OCI-LY7 (cell line): ENCODE results near the gene RSPRY1. TPM values are rescaled to one million over a fixed set of nuclear protein-coding genes. Genes with fewer than 3 reads are reported as not detected.
A peak's percentile ranks its signal among the peaks of the same experiment; 100 is the strongest.

Experiments used
- BruUV-seq: library from RNA; stranded (reverse); fragments of 400-500 nt; replicated peaks from 2 replicates; lab custom pipeline; 2021; lab: Mats Ljungman, UMichigan
- CTCF ChIA-PET: fragments of 300-600 bp; sonication (Branson Sonifier 250); formaldehyde crosslinking; loops from one replicate; lab custom pipeline; 2022; ENCODE audit warnings: antibody characterized with exemption; ENCODE audit not compliant: unreplicated experiment; lab: Charles Lee
- POLR2A ChIA-PET: fragments of 300-600 bp; sonication (Branson Sonifier 250); formaldehyde crosslinking; loops from one replicate; lab custom pipeline; 2022; ENCODE audit warnings: antibody characterized with exemption; lab: Charles Lee
- DNase-seq: peaks from one replicate; pipeline ENCODE4 v3.0.0-alpha.2; 2015; ENCODE audit warnings: low spot score
- H2AFZ ChIP-seq: fragments of 200-600 bp; sonication (generic), shearing (Covaris generic); 2 replicates; pipeline ENCODE4 v1.6.1; 2014; ENCODE audit warnings: mild to moderate bottlenecking, antibody characterized with exemption, low read length, moderate library complexity
- H3K27ac ChIP-seq: fragments of 200-600 bp; sonication (generic); 2 replicates; pipeline ENCODE4 v1.5.1; 2014; ENCODE audit warnings: mixed run types, low read depth, mild to moderate bottlenecking, moderate library complexity, low read length, inconsistent platforms; ENCODE audit not compliant: poor library complexity, severe bottlenecking
- H3K36me3 ChIP-seq: fragments of 200-600 bp; sonication (generic); 2 replicates; pipeline ENCODE4 v1.6.1; 2014; ENCODE audit warnings: mild to moderate bottlenecking, antibody characterized with exemption, low read length, moderate library complexity, mixed read lengths; ENCODE audit not compliant: insufficient read depth
- H3K4me1 ChIP-seq: fragments of 200-600 bp; sonication (generic); 2 replicates; pipeline ENCODE4 v1.5.1; 2014; ENCODE audit warnings: mild to moderate bottlenecking, low read length; ENCODE audit not compliant: insufficient read depth, poor library complexity, severe bottlenecking
- H3K4me2 ChIP-seq: fragments of 200-600 bp; sonication (generic); 2 replicates; pipeline ENCODE4 v1.6.1; 2014; ENCODE audit warnings: mild to moderate bottlenecking, low read length
- H3K4me3 ChIP-seq: fragments of 200-600 bp; sonication (generic); 2 replicates; pipeline ENCODE4 v1.5.1; 2014; ENCODE audit warnings: mild to moderate bottlenecking, low read depth, low read length; ENCODE audit not compliant: poor library complexity, severe bottlenecking
- H3K79me2 ChIP-seq: fragments of 200-600 bp; sonication (generic); 2 replicates; pipeline ENCODE4 v1.6.1; 2016; ENCODE audit warnings: low read depth, mild to moderate bottlenecking, low read length, moderate library complexity, mixed read lengths; ENCODE audit not compliant: insufficient read depth
- H3K9me2 ChIP-seq: fragments of 200-600 bp; sonication (generic); 2 replicates; pipeline ENCODE4 v1.6.1; 2016; ENCODE audit warnings: mild to moderate bottlenecking, low read length, mixed read lengths; ENCODE audit not compliant: insufficient read depth
- H3K9me3 ChIP-seq: fragments of 200-600 bp; sonication (generic); 2 replicates; pipeline ENCODE4 v1.6.1; 2014; ENCODE audit warnings: mild to moderate bottlenecking, mixed run types, low read length, mixed read lengths
- H4K20me1 ChIP-seq: fragments of 200-600 bp; sonication (generic); 2 replicates; pipeline ENCODE4 v1.6.1; 2014; ENCODE audit warnings: mild to moderate bottlenecking, antibody characterized with exemption, low read length, moderate library complexity, mixed read lengths; ENCODE audit not compliant: insufficient read depth
- CTCF ChIP-seq: fragments of 200-600 bp; sonication (generic); conservative IDR thresholded peaks from 2 replicates; pipeline ENCODE4 v1.5.1; 2014; ENCODE audit warnings: mild to moderate bottlenecking, antibody characterized with exemption, low read length, moderate library complexity, mixed read lengths
- EZH2phosphoT487 ChIP-seq: fragments of 200-600 bp; sonication (generic); IDR thresholded peaks from 2 replicates; pipeline ENCODE4 v1.6.1; 2018; ENCODE audit warnings: low read depth, borderline replicate concordance, mild to moderate bottlenecking, mixed run types, antibody characterized with exemption, low read length, moderate library complexity, mixed read lengths
- intact Hi-C: fragments of 100-400 bp; cut with micrococcal nuclease; formaldehyde crosslinking; loops from one replicate; pipeline ENCODE4 v1.10.0; 2022; ENCODE audit not compliant: unreplicated experiment
- total RNA-seq, 2 experiments: library from RNA; depleted of rRNA in 1 of 2; stranded (reverse); fragments of >200 nt in 1 of 2; shearing (Covaris generic) in 1 of 2; gene quantifications; 2 replicates each; pipeline ENCODE4 v1.2.3, GENCODE V29; 2014 to 2022

The RSPRY1 gene
- total RNA-seq, 2 experiments from 2014 or later: 17.1 to 25.2 TPM

GRCh38 chr16:57252148-57252721 lies 66.1 kb downstream of the RSPRY1 start:
- BruUV-seq: no TSS peak
- H3K79me2 ChIP-seq: no peaks in the 10 kb centered on the region
- H3K27ac ChIP-seq: no peak overlapping the region
- intact Hi-C loops: no loop called here
- no peak overlapping the region for H3K4me3 ChIP-seq
- H4K20me1 ChIP-seq: no peaks in the 10 kb centered on the region
- H3K36me3 ChIP-seq: peaks cover 55% of the 10 kb centered on the region
- H2AFZ ChIP-seq: no peak overlapping the region
- ChIA-PET POLR2A (interaction anchor here (0.7 kb wide), 1 partner anchor 276 kb away, joined by 3 read pairs; no protein-coding TSS in a partner anchor), CTCF (no interaction called here)
- TF ChIP-seq CTCF (no peak), EZH2phosphoT487 (no peak)
- H3K4me2 ChIP-seq: no peak overlapping the region
- H3K9me3 ChIP-seq: peaks cover 10% of the 10 kb centered on the region
- DNase-seq: peak; percentile 75
- H3K9me2 ChIP-seq: no peaks in the 10 kb centered on the region
- H3K4me1 ChIP-seq: no peaks in the 10 kb centered on the region

- Histone ChIP-seq H3K4me2 (no peak overlapping the region), H3K27ac (no peak overlapping the region), H4K20me1 (no peaks in the 10 kb centered on the region), H3K9me3 (peaks cover 10% of the 10 kb centered on the region), H3K36me3 (peaks cover 50% of the 10 kb centered on the region), H3K4me1 (no peaks in the 10 kb centered on the region), H3K79me2 (no peaks in the 10 kb centered on the region), H3K9me2 (no peaks in the 10 kb centered on the region), H2AFZ (no peak overlapping the region), H3K4me3 (no peak overlapping the region)
- ChIA-PET POLR2A (no interaction called here), CTCF (no interaction called here)
- DNase-seq: no peak
- BruUV-seq: no TSS peak
- TF ChIP-seq EZH2phosphoT487: no peak
- no peak for TF ChIP-seq CTCF
- intact Hi-C loops: no loop called here
Measured at GRCh38 chr16:57253466-57253865, 67.3 kb downstream of the RSPRY1 start.

- Histone ChIP-seq H3K27ac (no peak overlapping the region), H3K4me2 (no peak overlapping the region), H3K9me3 (peaks cover 10% of the 10 kb centered on the region), H3K4me1 (peaks cover 9% of the 10 kb centered on the region), H3K36me3 (peaks cover 32% of the 10 kb centered on the region), H4K20me1 (no peaks in the 10 kb centered on the region), H3K4me3 (no peak overlapping the region), H3K79me2 (no peaks in the 10 kb centered on the region), H3K9me2 (no peaks in the 10 kb centered on the region), H2AFZ (no peak overlapping the region)
- BruUV-seq: no TSS peak
- ChIA-PET CTCF (interaction anchor here (0.6 kb wide), 1 partner anchor 162 kb away, joined by 12 read pairs; no protein-coding TSS in a partner anchor), POLR2A (interaction anchor here (1.1 kb wide), 1 partner anchor 10 kb away, joined by 5 read pairs; no protein-coding TSS in a partner anchor)
- intact Hi-C loops: no loop called here
- TF ChIP-seq EZH2phosphoT487 (no peak), CTCF (no peak)
- DNase-seq: no peak
Measured at GRCh38 chr16:57255686-57256415, 69.7 kb downstream of the RSPRY1 start.
